GM18498 (cell line): Measurements from ENCODE around the gene SEMA3A.

ENCODE experiments used
- ATAC-seq: cut with Tn5 transposase; IDR thresholded peaks from one replicate; pipeline ENCODE4 v1.9.1; 2021; ENCODE audit warnings: mild to moderate bottlenecking, moderate library complexity; ENCODE audit not compliant: unreplicated experiment

SEMA3A gene

DNA sequence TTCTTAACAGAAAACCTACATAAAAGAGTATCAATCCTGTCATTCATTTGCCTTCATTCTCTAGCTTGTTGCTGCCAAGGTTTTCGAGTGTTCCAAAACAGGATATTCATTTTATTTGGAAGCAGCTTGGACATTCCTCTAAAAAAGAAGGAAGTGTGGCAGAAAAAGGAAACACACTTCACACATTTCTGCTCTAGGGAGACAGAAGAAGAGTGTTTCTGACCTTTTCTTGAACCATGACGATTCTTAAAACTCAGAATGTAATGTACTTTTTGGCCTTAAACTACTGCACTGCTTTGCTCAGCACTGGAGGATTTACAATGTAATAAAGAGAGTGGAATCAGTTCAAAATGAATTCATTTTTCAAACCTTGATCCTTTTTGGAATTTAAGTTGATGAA, 81.3 kb downstream of the SEMA3A start:
- no peak for ATAC-seq

DNA sequence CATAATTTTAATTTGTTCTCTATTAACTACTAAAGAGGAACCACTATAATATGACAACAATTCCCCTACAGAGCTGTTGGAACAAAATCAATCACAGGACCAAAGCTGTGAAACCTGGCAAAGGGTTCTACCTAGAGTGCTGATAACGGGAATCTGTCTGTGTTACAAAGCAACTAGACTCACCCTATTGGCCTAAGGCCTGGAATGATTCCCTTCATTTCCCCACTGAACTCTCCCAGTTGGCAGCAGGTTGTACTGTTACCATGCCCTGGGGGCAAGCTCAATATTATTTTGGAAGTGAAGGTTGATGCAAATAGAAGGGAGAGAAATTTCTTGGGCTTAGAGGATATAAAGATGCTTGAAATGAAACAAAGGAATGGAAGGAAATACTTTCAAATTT, 81.8 kb downstream of the SEMA3A start:
- ATAC-seq = no peak

DNA sequence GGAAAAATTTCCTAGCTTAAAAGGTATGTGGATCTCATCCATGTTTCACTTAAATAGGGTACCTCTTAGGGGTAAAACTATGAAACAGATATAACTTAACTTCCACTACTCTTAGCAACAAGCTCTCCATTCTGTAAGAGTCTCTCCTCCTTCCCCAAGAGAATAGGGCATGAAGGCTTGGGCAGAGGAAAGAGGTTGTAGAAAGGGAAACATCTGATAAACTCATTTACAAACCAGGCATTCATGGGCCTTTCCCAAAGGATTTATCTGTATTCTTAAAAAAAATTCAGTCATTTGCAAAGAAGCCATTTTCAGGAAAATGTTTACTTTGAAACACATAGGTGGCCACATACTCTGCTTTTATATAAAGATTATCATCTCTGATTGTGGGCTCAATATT, 82.7 kb downstream of the SEMA3A start:
- no peak for ATAC-seq

GRCh38 chr7:84110400-84110799, 84.2 kb downstream of the SEMA3A start:
- ATAC-seq = no peak

- ATAC-seq = no peak
These were observed 85.8 kb downstream of the SEMA3A start for GRCh38 chr7:84108787-84109186.

- no peak for ATAC-seq
These were observed 86.5 kb downstream of the SEMA3A start for GRCh38 chr7:84108119-84108518.

DNA sequence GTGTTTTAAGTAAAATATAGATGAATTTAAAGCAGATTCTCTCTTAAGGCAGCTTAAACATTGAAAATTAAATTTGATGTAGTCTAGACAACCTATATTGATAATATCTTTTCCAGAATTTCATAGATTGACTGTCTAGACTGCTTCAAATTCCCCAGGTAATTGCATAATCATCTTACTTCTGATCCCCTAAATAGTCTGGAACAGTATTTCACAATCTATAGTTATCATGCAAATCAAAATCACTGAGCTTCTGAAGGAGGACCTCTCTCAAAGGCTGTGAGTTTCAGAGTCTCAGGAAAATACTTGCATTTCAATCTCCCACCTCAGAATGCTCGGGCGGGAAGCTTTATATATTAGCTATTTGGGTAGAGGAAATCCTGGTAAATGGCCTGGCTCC, 87.3 kb downstream of the SEMA3A start:
- no peak for ATAC-seq

DNA sequence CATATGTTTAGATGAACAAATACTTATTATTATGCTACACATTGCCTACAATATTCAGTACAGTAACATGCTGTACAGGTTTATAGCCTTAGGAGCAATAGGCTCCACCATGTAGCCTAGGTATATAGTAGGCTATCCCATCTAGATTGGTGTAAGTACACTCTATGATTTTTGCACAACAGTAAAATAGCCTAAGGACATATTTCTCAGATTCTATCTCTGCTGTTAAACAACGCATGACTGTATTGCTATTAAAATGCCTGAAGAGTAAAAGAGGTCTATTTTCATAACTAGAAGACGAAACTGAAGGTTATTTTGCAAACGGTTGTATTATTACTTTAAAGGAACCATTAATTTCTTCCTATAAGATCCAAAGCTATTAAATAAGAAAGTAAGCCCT, 88.3 kb downstream of the SEMA3A start:
- no peak for ATAC-seq

- ATAC-seq = no peak
These were observed 89.0 kb downstream of the SEMA3A start for GRCh38 chr7:84105586-84105985.

DNA sequence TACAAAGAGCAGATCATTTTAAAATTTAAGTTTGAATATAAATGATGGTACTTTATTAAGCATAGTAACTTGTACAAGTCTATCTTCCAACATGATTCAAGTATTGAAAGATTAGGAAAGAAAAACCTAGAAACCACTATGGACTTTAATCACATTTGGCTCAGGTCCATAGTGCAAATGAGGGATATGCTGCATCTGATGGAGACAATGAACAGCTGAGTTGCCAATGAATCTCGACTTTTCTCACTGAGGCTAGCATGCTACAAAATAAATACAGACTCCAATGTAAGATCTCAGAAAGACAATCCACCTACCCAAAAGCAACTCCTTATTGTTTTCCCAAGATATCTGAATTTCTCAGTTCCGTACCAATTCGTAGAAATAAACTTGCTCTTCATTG, 89.8 kb downstream of the SEMA3A start:
- no peak for ATAC-seq

DNA sequence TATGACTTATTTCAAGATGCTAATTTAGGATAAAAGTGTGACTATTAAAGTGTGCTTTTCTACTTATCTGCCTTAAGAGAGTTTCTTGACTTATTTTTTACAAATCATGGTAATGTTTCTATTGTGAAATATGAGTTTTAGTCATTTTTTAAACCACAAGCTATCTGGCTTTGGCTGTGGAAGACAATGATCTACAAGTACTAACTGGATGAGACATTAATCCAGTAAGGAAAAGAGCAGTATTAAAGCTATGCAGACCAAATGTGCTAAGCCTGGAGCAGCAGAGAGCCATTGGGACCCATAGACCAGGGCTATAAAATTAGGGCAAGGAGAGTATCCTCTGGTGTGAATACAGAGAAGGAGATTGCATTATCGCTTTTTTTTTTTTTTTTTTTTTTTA, 92.4 kb downstream of the SEMA3A start:
- ATAC-seq = no peak

- ATAC-seq = no peak
These were observed 93.7 kb downstream of the SEMA3A start for GRCh38 chr7:84100866-84101265.

DNA sequence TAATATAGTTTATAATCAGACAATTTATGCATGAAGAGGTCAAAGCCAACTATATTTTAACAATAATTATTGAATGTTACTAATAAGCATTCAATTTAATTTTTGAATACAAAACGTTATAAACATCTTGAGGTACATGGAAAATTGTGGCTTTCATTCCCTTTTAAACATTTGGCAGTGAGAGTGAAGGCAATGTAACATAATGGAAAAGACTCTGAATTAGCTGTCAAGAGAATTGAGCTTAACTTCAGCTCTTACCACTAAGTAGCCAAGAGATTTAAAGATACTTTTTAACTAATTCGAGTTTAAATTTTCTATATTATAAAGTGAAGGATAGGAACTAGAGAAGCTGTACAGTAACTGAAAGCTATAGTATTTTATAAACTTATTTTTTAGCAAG, 98.6 kb downstream of the SEMA3A start:
- ATAC-seq = no peak

DNA sequence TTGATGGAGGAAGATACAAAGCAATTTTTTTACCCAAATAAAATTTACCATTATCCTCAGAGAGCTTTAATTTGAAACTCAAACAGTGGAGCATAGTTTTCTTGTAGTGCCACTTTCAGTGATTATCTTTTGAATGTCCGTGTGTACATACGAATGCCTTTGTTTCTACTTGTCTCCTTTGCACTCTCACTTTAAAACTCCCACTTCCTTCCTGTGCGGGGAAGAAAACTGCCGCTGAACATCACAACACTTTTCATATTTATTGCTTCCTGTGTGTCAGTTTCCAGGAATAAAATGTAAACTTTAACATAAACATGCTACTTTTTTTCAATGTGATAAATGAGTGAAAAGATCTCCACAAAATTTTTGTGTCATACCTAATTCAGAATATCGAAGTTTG, 102.4 kb downstream of the SEMA3A start:
- no peak for ATAC-seq

- no peak for ATAC-seq
These were observed 103.3 kb downstream of the SEMA3A start for GRCh38 chr7:84091318-84091717.

- no peak for ATAC-seq
These were observed 105.8 kb downstream of the SEMA3A start for GRCh38 chr7:84088802-84089201.

- ATAC-seq = no peak
These were observed 108.6 kb downstream of the SEMA3A start for GRCh38 chr7:84085998-84086397.

DNA sequence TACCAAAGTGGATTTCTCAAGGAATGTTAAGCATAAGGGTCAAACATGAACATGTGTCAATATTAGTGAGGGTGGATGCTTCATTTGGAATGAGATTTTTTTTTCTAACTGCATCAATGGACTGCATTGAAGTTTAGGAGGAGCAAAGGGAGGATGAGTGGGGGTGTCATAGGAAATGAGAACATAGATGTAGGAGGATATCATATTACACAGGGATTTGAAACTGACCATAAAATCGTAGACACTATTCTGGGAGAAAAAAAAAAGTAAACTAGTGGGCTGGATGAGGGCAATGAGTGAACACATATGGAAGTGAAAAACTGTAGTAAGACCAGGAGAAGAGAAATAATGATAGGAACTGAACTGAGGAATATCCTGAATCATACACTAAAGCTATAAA, 109.4 kb downstream of the SEMA3A start:
- no peak for ATAC-seq

GRCh38 chr7:84083846-84084245, 110.7 kb downstream of the SEMA3A start:
- no peak for ATAC-seq

- no peak for ATAC-seq
These were observed 112.5 kb downstream of the SEMA3A start for GRCh38 chr7:84081973-84082522.

DNA sequence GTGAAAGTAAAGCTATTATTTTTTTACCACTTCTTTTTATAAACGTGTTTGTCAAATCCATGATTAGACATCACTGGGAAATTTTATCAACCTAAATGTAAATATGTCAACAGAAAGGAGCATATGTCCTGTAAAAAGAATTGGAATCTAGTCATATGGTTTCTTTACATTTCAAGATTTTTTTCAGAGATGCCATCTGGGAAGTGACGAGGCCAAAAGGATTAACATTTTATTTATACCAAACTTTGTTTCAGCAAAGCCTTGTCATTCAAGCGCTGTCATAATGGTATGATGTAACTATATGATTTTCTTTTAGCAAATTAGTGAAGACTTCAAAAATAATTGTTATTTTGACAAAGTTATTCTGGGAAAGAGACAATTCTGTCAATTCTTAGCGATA, 117.3 kb downstream of the SEMA3A start:
- ATAC-seq = no peak

GRCh38 chr7:84076219-84076618, 118.4 kb downstream of the SEMA3A start:
- ATAC-seq = no peak

DNA sequence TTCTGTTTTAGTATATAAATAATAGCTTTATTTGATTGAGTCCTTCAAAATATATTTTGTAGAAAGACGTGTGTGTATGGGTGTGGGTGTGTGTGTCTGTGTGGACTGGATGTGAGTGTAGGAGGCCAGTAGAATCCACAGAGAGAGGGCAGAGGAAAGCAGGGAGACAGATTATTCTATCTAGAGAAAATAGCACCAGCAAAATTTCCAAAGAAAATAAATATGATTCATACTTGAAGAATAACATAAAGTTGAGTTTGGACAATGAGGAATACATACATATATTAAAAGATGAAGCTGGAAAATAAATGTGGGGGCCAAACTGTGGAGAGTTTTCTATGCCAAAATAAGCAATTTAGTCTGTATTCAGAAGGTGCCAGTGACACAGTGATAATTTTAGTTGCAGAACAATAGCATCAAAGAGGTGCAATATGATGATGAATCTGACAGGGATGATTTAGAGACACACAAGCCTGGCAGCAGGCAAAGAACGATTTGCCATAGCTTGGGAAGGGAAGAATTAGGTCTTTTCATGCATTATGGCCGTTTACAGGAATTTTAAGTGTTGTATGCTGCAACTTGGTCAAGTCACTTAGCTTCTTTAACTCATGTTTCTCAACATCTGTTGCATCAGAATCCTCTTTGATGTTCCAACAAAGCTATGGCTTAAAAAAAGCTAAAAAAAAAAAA, 121.3 kb downstream of the SEMA3A start:
- ATAC-seq = no peak
